ENCODE measurements around the gene PPP1R12A. TPM values are rescaled to one million over a fixed set of nuclear protein-coding genes. Genes with fewer than 3 reads are reported as not detected.

The PPP1R12A gene
- total RNA-seq, 4 donors from 2014 or later: 387 to 683 (median 563) TPM

- Histone ChIP-seq H3K27me3 (no peaks in the 10 kb centered on the region), H3K4me3 (peak overlapping the region; percentile 53 to 73), H3K9me3 (no peaks in the 10 kb centered on the region), H3K27ac (peak overlapping the region; percentile 93 to 99 (median 98)), H3K36me3 (no peaks in the 10 kb centered on the region), H3K4me1 (peaks cover 0 to 51% (median 4%) of the 10 kb centered on the region in 3 donors)
- 0 to 2% methylated on average over 12 to 15 of the region's 15 CpGs for WGBS, 2 donors (ENCODE audit: low coverage in 1 of 2)
- TF ChIP-seq POLR2A (IDR thresholded peaks at IDR 0.05) (no peak), POLR2AphosphoS5 (IDR thresholded peaks at IDR 0.05) (peak; percentile 19), EP300 (IDR thresholded peaks at IDR 0.05) (no peak), CTCF (IDR thresholded peaks at IDR 0.05) (no peak)
- ATAC-seq: no peak
Observed at GRCh38 chr12:79933532-79934264, 1.2 kb downstream of the PPP1R12A start.

GRCh38 chr12:79933043-79933442 lies 1.9 kb downstream of the PPP1R12A start:
- 7 to 11% methylated on average over 2 of the region's 2 CpGs for WGBS, 2 donors (ENCODE audit: low coverage in 1 of 2)

GRCh38 chr12:79932357-79932756 lies 2.5 kb downstream of the PPP1R12A start:
- Histone ChIP-seq H3K9me3 (no peaks in the 10 kb centered on the region), H3K27ac (peak overlapping the region; percentile 93 to 99 (median 98)), H3K4me3 (peak overlapping the region; percentile 53 to 73), H3K27me3 (no peaks in the 10 kb centered on the region), H3K36me3 (no peaks in the 10 kb centered on the region), H3K4me1 (peaks cover 4 to 59% (median 9%) of the 10 kb centered on the region in 3 donors)
- 13 to 17% methylated on average over 5 of the region's 5 CpGs for WGBS, 2 donors (ENCODE audit: low coverage in 1 of 2)
- no peak for ATAC-seq
- TF ChIP-seq CTCF (IDR thresholded peaks at IDR 0.05): no peak
- no peak for TF ChIP-seq EP300 (IDR thresholded peaks at IDR 0.05)
- no peak for TF ChIP-seq POLR2AphosphoS5 (IDR thresholded peaks at IDR 0.05)

More at GRCh38 chr12:79933043-79933442, 1.9 kb downstream of the PPP1R12A start:
- Histone ChIP-seq H3K27me3 (no peaks in the 10 kb centered on the region), H3K36me3 (no peaks in the 10 kb centered on the region), H3K4me3 (peak overlapping the region; percentile 53 to 73), H3K4me1 (peaks cover 0 to 58% (median 8%) of the 10 kb centered on the region in 3 donors), H3K9me3 (no peaks in the 10 kb centered on the region), H3K27ac (peak overlapping the region; percentile 93 to 99 (median 98))
- TF ChIP-seq CTCF (IDR thresholded peaks at IDR 0.05): no peak
- ATAC-seq: no peak

GRCh38 chr12:79929065-79929464 lies 5.8 kb downstream of the PPP1R12A start:
- TF ChIP-seq POLR2A (IDR thresholded peaks at IDR 0.05) (no peak), CTCF (IDR thresholded peaks at IDR 0.05) (no peak), EP300 (IDR thresholded peaks at IDR 0.05) (no peak), POLR2AphosphoS5 (IDR thresholded peaks at IDR 0.05) (no peak)
- WGBS, 2 donors (ENCODE audit: low coverage in 1 of 2): 75 to 80% methylated on average over 9 to 10 of the region's 10 CpGs
- ATAC-seq: no peak
- no peaks in the 10 kb centered on the region for H3K36me3 ChIP-seq
- peak overlapping the region; percentile 31 to 93 (median 52) for H3K27ac ChIP-seq
- peak overlapping the region in 1 of 2 donors; percentile 6 for H3K4me3 ChIP-seq
- peaks cover 6 to 76% (median 11%) of the 10 kb centered on the region in 3 donors for H3K4me1 ChIP-seq
- H3K27me3 ChIP-seq: no peaks in the 10 kb centered on the region
- no peaks in the 10 kb centered on the region for H3K9me3 ChIP-seq
